Kidney tubule cell (primary cell): Measurements from ENCODE around the gene ANKMY1.

Source experiments
- DNase-seq: peaks from one replicate; pipeline ENCODE4 v3.0.0-alpha.2; 2018; ENCODE audit warnings: low spot score

ANKMY1 gene

GRCh38 chr2:240459401-240460252 is 98.2 kb downstream of the ANKMY1 start:
- DNase-seq: no peak

DNA sequence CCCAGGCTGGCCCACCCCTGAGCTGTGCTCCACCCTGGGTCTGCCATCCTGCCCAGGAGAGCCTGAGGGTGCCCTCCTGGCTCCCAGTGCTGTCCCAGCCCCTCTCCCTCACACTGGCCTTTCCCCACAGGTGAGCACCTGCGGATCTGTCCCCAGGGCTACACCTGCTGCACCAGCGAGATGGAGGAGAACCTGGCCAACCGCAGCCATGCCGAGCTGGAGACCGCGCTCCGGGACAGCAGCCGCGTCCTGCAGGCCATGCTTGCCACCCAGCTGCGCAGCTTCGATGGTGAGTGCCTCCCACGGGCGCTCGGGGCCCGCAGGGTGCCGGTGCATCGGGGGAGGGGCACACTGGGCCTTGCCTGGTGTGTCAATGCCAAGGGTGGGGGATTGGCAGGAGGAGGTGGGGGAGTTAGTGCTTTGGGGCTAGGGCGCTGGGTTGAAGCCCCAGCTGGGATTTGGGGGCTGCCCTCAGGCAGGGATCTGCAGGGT is 98.8 kb downstream of the ANKMY1 start:
- no peak for DNase-seq

- DNase-seq: peak; percentile 14
Measured at GRCh38 chr2:240458044-240458899, 99.5 kb downstream of the ANKMY1 start.

DNA sequence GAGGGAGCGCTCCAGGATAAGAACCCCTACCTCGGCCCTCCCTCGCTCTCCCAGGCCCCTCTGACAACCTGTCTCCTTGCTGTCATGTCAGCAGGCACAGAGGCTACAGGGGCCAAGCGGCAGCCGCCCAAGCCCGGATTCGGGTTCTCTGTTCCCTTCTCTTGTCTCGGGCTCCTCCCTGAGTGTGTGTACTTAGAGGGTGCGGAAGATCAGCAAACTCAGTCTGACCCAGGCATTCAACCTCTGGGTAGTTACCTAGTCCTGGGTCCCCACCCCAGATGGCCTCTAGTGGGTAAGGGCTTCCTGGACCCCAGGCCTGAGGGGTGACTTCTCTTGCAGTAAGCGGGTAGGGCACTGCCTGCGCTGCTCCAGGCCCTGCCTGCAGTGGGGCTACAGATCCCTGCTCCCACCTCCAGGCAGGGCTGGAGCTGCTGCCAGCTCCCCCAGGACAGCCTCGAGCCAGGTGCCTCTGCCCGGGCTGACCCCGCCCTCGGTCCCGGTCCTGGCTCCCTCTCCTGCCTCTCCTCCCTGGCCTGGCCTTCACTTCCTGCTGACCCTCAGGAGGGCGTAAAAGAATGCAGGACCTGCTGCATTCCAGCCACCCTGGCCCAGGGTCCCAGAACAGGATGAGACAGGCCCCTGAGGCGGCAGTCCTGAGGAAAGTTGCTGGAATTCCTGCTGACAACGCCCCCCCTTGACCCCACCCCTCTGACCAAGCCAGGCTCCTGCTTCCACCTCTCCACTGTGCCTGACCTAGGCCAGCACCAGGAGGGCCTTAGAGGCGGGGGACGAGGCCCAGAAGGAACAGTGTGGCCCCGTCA is 100.4 kb downstream of the ANKMY1 start:
- peak; percentile 26 for DNase-seq

GRCh38 chr2:240456447-240457222 is 101.2 kb downstream of the ANKMY1 start:
- no peak for DNase-seq

GRCh38 chr2:240455647-240456446 is 101.9 kb downstream of the ANKMY1 start:
- no peak for DNase-seq

- no peak for DNase-seq
Measured at GRCh38 chr2:240455272-240455646, 102.5 kb downstream of the ANKMY1 start.

DNA sequence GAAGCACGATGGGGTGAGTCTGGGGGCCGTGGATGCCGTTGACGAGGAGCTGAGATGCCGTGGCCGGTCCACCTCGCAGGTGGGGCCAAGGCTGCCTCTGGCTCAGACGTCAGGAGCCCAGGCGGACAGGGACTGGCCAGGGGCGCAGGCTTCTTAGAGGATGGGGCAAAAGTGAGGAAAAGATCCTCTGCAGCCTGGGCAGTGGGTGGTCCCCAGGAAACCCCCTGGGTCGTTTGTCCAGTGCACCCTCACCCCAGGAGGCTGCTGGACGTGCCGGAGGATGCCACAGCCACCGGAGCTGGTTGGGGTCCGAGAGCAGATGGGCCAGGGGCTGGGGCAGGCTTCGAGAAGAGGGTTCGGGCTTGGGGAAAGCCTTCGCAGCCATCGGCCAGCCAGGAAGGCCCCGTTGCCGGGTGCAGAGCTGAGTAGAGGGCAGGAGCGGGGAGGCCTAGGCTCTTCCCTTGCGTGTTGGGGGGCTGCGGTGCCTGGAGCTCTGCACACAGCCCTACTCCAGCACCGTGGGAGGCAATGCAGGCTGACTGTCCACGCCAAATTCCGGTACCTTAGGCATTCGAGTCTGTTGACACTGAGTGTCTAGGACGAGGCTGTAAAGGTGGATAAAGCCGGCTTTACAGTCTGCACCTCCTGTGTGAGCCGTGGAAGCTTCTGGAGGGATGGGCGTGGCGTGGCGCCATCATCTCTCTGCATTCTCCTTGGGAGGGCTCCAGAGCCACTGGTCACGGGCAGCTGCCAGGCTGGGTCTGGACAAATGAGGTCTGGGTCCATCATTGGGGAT is 103.5 kb downstream of the ANKMY1 start:
- DNase-seq: no peak

GRCh38 chr2:240453461-240454105 is 104.2 kb downstream of the ANKMY1 start:
- no peak for DNase-seq

GRCh38 chr2:240452462-240453256 is 105.1 kb downstream of the ANKMY1 start:
- DNase-seq: peak; percentile 53

DNA sequence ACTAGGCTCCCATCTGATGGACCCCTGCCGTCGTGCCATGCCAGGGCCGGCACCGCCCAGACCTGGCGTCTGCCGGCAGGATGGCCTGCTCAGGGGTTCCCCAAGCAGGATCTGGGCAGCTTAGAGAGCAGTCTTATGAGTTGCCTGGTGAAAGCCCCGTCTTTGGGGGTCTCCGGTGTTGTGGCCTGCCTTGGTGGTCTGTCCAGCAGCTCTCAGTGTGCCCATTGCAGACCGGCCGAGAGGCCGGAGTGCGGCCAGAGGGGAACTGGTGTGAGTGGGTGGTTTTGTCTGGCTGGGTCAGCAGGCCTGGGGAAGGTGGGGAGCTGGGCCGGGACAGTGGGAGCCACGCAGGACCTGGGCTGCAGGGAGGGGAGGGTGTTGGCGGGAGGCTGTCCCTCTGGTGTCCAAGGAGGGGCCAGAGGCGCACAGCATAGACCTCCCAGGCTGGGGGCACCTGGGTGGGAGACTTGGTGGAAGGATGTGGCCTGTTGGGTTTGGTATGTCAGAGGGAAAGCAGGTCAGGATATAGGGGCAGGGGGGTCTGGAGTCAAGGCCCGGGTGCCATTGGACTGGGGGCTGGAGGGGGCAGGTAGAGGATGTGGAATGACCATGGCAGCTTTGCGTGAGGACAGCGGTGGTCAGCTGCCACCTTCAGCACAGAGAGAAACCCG is 105.9 kb downstream of the ANKMY1 start:
- DNase-seq: no peak

- no peak for DNase-seq
Measured at GRCh38 chr2:240451108-240451611, 106.6 kb downstream of the ANKMY1 start.

DNA sequence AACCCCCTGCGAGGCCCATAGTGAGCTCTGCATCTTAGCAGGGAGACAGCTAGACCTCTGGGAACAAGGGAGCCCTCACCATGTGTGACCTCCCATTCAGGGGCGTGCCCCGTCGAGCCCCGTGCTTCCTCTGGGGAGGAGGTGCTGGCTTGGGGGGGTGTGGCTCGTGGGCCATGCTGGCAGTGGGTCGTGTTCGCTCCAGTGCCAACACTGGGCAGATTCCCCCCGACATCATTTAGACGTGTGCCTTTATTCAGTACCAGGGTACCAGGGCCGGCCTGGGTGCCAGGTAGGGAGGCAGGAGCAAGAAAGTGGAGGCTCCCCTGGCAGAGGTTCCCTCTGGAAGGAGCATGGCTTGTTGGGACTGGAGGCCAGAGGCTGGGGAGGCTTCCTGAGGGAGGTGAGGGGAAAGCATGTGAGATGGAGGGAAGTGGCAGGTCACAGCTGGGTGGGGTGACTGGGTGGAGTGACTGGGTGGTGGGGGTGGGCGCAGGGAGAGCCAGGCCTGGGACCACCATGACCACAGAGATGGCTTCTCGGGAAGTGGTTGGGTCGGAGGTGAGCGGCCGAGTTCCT is 107.2 kb downstream of the ANKMY1 start:
- DNase-seq: no peak

- peak; percentile 17 for DNase-seq
Measured at GRCh38 chr2:240449764-240450531, 107.8 kb downstream of the ANKMY1 start.

- DNase-seq: no peak
Measured at GRCh38 chr2:240448387-240449274, 109.2 kb downstream of the ANKMY1 start.
